K562 (cell line): ENCODE data around the gene LETM1. TPM values are rescaled to one million over a fixed set of nuclear protein-coding genes. Genes with fewer than 3 reads are reported as not detected.
A peak's percentile ranks its signal among the peaks of the same experiment; 100 is the strongest.

Source experiments
- CBFA2T3 ChIP-seq: fragments of 450-650 bp; IDR thresholded peaks from 2 replicates; pipeline ENCODE4 v1.6.1; 2017
- GABPB1 ChIP-seq: sonication (generic); formaldehyde crosslinking; IDR thresholded peaks from 2 replicates; pipeline ENCODE4 v1.8.0; 2022; ENCODE audit warnings: mild to moderate bottlenecking, missing genetic modification reagents
- GTF2E2 ChIP-seq: fragments of 200-800 bp; sonication (Bioruptor generic); IDR thresholded peaks from 2 replicates; pipeline ENCODE4 v1.6.1; 2016; ENCODE audit warnings: missing genetic modification characterization, missing compliant biosample characterization
- NR4A1 ChIP-seq, 2 experiments: fragments of 250-450 bp in 1 of 2; fragments of 450-650 bp in 1 of 2; sonication (Bioruptor Pico) in 1 of 2; IDR thresholded peaks; 2 replicates each; pipeline versions ENCODE4 v1.4.0 to v1.6.1; 2016 to 2020; ENCODE audit warnings: mild to moderate bottlenecking in 2 of 2, missing compliant biosample characterization in 1 of 2, missing genetic modification characterization in 1 of 2, moderate library complexity in 1 of 2
- PHF8 ChIP-seq: fragments of 200-600 bp; sonication (generic); IDR thresholded peaks from 2 replicates; pipeline ENCODE4 v1.6.1; 2012; ENCODE audit warnings: mixed run types, mild to moderate bottlenecking, inconsistent platforms, low read length, moderate library complexity, borderline replicate concordance
- POLR2AphosphoS5 ChIP-seq: IDR thresholded peaks from 2 replicates; pipeline ENCODE4 v1.6.1; 2011; ENCODE audit warnings: mild to moderate bottlenecking, low read depth, low read length, moderate library complexity; ENCODE audit not compliant: control insufficient read depth, insufficient read depth
- PRMT5 ChIP-seq: sonication (generic); formaldehyde crosslinking; IDR thresholded peaks from 2 replicates; pipeline ENCODE4 v1.5.0; 2020; ENCODE audit warnings: missing genetic modification reagents
- RBM22 ChIP-seq: fragments of 200-400 bp; formaldehyde crosslinking; IDR thresholded peaks from 2 replicates; pipeline ENCODE4 v1.6.1; 2018; ENCODE audit warnings: low read length, low read depth; ENCODE audit not compliant: poor library complexity, severe bottlenecking
- SAP30 ChIP-seq: fragments of 200-600 bp; sonication (generic); IDR thresholded peaks from 2 replicates; pipeline ENCODE4 v1.6.1; 2012; ENCODE audit warnings: borderline replicate concordance, low read depth, mild to moderate bottlenecking, moderate library complexity, low read length, control low read depth, inconsistent platforms; ENCODE audit not compliant: insufficient read depth, poor library complexity, severe bottlenecking
- SRF ChIP-seq, 2 experiments: fragments of 250-450, 450-650 bp in 1 of 2; sonication (Bioruptor Pico) in 1 of 2; sonication (generic) in 1 of 2; formaldehyde crosslinking; IDR thresholded peaks; 2 replicates each; pipeline versions ENCODE4 v1.5.0 to v1.5.1; 2020 to 2022; ENCODE audit warnings: mild to moderate bottlenecking in 1 of 2, missing genetic modification reagents in 1 of 2
- TAF1 ChIP-seq: IDR thresholded peaks from 2 replicates; pipeline ENCODE4 v1.6.1; 2011; ENCODE audit warnings: mild to moderate bottlenecking, low read length, moderate library complexity; ENCODE audit not compliant: insufficient read depth, control insufficient read depth, severe bottlenecking; ENCODE audit errors: extremely low read depth
- TAF7 ChIP-seq: fragments of 450-650 bp; IDR thresholded peaks from 2 replicates; pipeline ENCODE4 v1.6.1; 2016; ENCODE audit warnings: missing genetic modification characterization, missing compliant biosample characterization
- U2AF1 ChIP-seq: fragments of 200-400 bp; formaldehyde crosslinking; optimal IDR thresholded peaks from 2 replicates; pipeline ENCODE3; 2017; ENCODE audit warnings: mild to moderate bottlenecking, low read depth, low read length, moderate library complexity
- ZNF175 ChIP-seq: fragments of 200-800 bp; sonication (Bioruptor generic); IDR thresholded peaks from 2 replicates; pipeline ENCODE4 v1.6.1; 2016; ENCODE audit warnings: low read depth, mild to moderate bottlenecking, missing genetic modification characterization, missing compliant biosample characterization
- ZNF431 ChIP-seq: sonication (generic); formaldehyde crosslinking; IDR thresholded peaks from 2 replicates; pipeline ENCODE4 v1.8.0; 2022; ENCODE audit warnings: mild to moderate bottlenecking, missing genetic modification reagents
- polyA plus RNA-seq, 8 experiments: library from polyadenylated mRNA; depleted of rRNA in 4 of 8; stranded (reverse) in 5 of 8; unstranded in 3 of 8; fragments of >200 nt; fragmentation: Nextera tagmentation in 2 of 8; fragmentation: Illumina TruSeq in 1 of 8; extraction: Ambion mirVana in 2 of 8; extraction: Trizol in 1 of 8; gene quantifications; 2 replicates each; pipeline versions ENCODE4 v1.2.1 to v1.2.3, GENCODE V29; 2011 to 2014; ENCODE audit warnings: inconsistent platforms in 1 of 8, missing spikeins in 1 of 8
- total RNA-seq, 7 experiments: library from RNA; depleted of rRNA in 6 of 7; stranded (reverse); fragments of >200 nt in 6 of 7; fragmentation: Illumina TruSeq in 2 of 7; extraction: Trizol in 2 of 7; gene quantifications; 2 replicates each; pipeline versions ENCODE4 v1.2.1 to v1.2.3, GENCODE V29; 2011 to 2021; ENCODE audit warnings: low replicate concordance in 1 of 7
- TF ChIP-seq, protein P1 (sequence below): sonication (generic); formaldehyde crosslinking; IDR thresholded peaks from 2 replicates; pipeline ENCODE4 v1.8.0; 2022; ENCODE audit warnings: missing genetic modification reagents, mild to moderate bottlenecking, borderline replicate concordance
- TF ChIP-seq, protein P2 (sequence below): sonication (generic); formaldehyde crosslinking; IDR thresholded peaks from 2 replicates; pipeline ENCODE4 v1.8.1; 2023; ENCODE audit warnings: missing genetic modification reagents, mild to moderate bottlenecking, borderline replicate concordance

The LETM1 gene
- total and polyA plus RNA-seq, 9 of the 15 experiments (the other 6 are each of a cell fraction or from before 2014, with no cell fraction given), result 3.9 to 109 (median 35.0) TPM

DNA sequence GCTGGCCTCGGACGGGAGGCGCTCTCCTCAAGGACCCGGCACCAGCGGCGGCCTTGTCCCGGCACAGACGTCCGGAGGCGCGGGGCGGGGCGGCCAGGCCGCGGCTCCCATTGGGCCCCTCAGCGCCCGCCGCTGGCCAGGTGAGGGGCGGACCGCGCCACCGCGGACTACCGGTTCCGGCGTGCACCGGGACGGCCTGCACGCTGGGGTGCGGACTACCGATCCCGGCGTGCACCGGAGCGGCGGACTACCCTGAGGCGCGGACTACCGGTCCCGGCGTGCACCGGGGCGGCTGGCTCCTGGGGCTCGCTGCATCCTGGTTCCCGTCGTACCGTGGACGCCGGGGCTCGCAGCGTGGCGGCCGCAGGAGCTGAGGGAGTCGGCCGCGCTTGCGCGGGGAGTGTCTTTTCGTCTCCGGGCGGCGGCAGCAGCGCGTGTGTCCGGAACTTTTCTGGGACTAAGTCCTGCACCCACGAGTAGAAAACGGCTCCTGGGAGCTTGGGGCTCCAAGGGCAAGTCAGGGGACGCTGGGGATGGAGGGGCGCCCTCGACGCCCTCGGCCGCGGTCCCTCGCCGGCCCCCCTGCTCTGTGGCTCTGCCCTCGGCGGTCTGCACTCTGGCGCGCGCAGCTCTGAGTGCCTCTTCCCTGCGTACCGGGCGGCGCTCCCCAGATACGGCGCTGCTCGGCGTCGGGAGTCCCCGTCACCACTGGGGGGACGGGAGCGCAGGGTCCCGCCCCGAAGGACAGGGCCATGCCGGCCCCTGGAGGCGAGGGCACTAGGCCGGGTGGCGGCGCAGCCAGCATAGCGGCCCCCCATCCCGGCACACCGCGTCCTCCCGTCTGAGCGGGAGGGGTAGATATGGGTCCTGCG lies at the start of gene LETM1 (continued):
- TF ChIP-seq TAF7 (tag) (0 out of 2 replicates have a peak, but pooled peaks have one; percentile 55), GABPB1 (peak; percentile 92), SAP30 (peak; percentile 70), TAF1 (peak; percentile 65), ZNF431 (CRISPR knock-in tag) (no peak), PHF8 (peak; percentile 83; the same call in 1 of the 2 replicates), GTF2E2 (tag) (peak; percentile 38; the same call in 1 of the 2 replicates), NR4A1 (CRISPR knock-in tag; IDR thresholded peaks at IDR 0.05) (no peak), NR4A1 (tag; IDR thresholded peaks at IDR 0.05) (0 out of 2 replicates have a peak, but pooled peaks have one; percentile 22), RBM22 (peak; percentile 69), CBFA2T3 (0 out of 2 replicates have a peak, but pooled peaks have one; percentile 2), U2AF1 (peak; percentile 25), SRF (CRISPR knock-in tag; IDR thresholded peaks at IDR 0.05) (0 out of 4 replicates have a peak, but pooled peaks of 1 of the 2 experiments have one; percentile 36), ZNF175 (CRISPR knock-in tag) (peak; percentile 74; the same call in 1 of the 2 replicates), PRMT5 (no peak), POLR2AphosphoS5 (peak; percentile 64; the same call in 1 of the 2 replicates)
- TF ChIP-seq, protein P1, sequence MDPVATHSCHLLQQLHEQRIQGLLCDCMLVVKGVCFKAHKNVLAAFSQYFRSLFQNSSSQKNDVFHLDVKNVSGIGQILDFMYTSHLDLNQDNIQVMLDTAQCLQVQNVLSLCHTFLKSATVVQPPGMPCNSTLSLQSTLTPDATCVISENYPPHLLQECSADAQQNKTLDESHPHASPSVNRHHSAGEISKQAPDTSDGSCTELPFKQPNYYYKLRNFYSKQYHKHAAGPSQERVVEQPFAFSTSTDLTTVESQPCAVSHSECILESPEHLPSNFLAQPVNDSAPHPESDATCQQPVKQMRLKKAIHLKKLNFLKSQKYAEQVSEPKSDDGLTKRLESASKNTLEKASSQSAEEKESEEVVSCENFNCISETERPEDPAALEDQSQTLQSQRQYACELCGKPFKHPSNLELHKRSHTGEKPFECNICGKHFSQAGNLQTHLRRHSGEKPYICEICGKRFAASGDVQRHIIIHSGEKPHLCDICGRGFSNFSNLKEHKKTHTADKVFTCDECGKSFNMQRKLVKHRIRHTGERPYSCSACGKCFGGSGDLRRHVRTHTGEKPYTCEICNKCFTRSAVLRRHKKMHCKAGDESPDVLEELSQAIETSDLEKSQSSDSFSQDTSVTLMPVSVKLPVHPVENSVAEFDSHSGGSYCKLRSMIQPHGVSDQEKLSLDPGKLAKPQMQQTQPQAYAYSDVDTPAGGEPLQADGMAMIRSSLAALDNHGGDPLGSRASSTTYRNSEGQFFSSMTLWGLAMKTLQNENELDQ, result no peak
- TF ChIP-seq, protein P2, sequence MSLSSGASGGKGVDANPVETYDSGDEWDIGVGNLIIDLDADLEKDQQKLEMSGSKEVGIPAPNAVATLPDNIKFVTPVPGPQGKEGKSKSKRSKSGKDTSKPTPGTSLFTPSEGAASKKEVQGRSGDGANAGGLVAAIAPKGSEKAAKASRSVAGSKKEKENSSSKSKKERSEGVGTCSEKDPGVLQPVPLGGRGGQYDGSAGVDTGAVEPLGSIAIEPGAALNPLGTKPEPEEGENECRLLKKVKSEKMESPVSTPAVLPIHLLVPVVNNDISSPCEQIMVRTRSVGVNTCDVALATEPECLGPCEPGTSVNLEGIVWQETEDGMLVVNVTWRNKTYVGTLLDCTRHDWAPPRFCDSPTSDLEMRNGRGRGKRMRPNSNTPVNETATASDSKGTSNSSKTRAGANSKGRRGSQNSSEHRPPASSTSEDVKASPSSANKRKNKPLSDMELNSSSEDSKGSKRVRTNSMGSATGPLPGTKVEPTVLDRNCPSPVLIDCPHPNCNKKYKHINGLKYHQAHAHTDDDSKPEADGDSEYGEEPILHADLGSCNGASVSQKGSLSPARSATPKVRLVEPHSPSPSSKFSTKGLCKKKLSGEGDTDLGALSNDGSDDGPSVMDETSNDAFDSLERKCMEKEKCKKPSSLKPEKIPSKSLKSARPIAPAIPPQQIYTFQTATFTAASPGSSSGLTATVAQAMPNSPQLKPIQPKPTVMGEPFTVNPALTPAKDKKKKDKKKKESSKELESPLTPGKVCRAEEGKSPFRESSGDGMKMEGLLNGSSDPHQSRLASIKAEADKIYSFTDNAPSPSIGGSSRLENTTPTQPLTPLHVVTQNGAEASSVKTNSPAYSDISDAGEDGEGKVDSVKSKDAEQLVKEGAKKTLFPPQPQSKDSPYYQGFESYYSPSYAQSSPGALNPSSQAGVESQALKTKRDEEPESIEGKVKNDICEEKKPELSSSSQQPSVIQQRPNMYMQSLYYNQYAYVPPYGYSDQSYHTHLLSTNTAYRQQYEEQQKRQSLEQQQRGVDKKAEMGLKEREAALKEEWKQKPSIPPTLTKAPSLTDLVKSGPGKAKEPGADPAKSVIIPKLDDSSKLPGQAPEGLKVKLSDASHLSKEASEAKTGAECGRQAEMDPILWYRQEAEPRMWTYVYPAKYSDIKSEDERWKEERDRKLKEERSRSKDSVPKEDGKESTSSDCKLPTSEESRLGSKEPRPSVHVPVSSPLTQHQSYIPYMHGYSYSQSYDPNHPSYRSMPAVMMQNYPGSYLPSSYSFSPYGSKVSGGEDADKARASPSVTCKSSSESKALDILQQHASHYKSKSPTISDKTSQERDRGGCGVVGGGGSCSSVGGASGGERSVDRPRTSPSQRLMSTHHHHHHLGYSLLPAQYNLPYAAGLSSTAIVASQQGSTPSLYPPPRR (CRISPR knock-in tag), result peak; percentile 74; the same call in 1 of the 2 replicates
